IMR-90 (cell line): ENCODE measurements around the gene DPYSL5. TPM values are rescaled to one million over a fixed set of nuclear protein-coding genes. Genes with fewer than 3 reads are reported as not detected.

ENCODE experiments used
- ATAC-seq: fragments of 200-7000 bp; cut with Tn5 transposase; 2 replicates; pipeline ENCODE4 v1.9.1; 2020; ENCODE audit warnings: low read depth, mild to moderate bottlenecking, moderate library complexity
- BruUV-seq: library from RNA; stranded (reverse); fragments of 400-500 nt; replicated peaks from 2 replicates; lab custom pipeline; 2021; lab: Mats Ljungman, UMichigan
- CTCF ChIA-PET: fragments of 300-600 bp; formaldehyde crosslinking; extraction: SDS; loops from one replicate; lab custom pipeline; 2021; ENCODE audit warnings: antibody characterized with exemption; lab: Yijun Ruan, JAX
- POLR2A ChIA-PET: fragments of 300-600 bp; sonication (Branson Sonifier 250); formaldehyde crosslinking; loops from one replicate; lab custom pipeline; 2022; ENCODE audit warnings: antibody characterized with exemption; ENCODE audit not compliant: unreplicated experiment; lab: Charles Lee
- DNase-seq: peaks from one replicate; pipeline ENCODE4 v3.0.0; 2013
- H2AFZ ChIP-seq: replicated peaks from 2 replicates; pipeline ENCODE3; 2013; ENCODE audit warnings: low read length, mild to moderate bottlenecking; ENCODE audit not compliant: poor library complexity
- H2AK5ac ChIP-seq: 2 replicates; pipeline ENCODE4 v1.6.1; 2013; ENCODE audit warnings: low read depth, low read length, inconsistent platforms
- H2AK9ac ChIP-seq: replicated peaks from 2 replicates; pipeline ENCODE3; 2013; ENCODE audit warnings: mild to moderate bottlenecking, low read depth, low read length, moderate library complexity; ENCODE audit not compliant: poor library complexity
- H2BK120ac ChIP-seq: 2 replicates; pipeline ENCODE4 v1.6.1; 2013; ENCODE audit warnings: low read depth, low read length, inconsistent platforms
- H2BK15ac ChIP-seq: 3 replicates; pipeline ENCODE4 v1.6.1; 2013; ENCODE audit warnings: low read depth, low read length, inconsistent platforms
- H2BK20ac ChIP-seq: 2 replicates; pipeline ENCODE4 v1.6.1; 2013; ENCODE audit warnings: low read depth, mild to moderate bottlenecking, inconsistent platforms, low read length, moderate library complexity
- H2BK5ac ChIP-seq: 2 replicates; pipeline ENCODE4 v1.6.1; 2013; ENCODE audit warnings: mild to moderate bottlenecking, low read depth, low read length, inconsistent platforms; ENCODE audit not compliant: poor library complexity, severe bottlenecking
- H3K14ac ChIP-seq: replicated peaks from 2 replicates; pipeline ENCODE4 v1.6.1; 2013; ENCODE audit warnings: low read depth, low read length, inconsistent platforms
- H3K18ac ChIP-seq: 2 replicates; pipeline ENCODE4 v1.6.1; 2013; ENCODE audit warnings: low read depth, low read length, control low read depth
- H3K23ac ChIP-seq: 2 replicates; pipeline ENCODE4 v1.6.1; 2013; ENCODE audit warnings: low read depth, low read length, inconsistent platforms
- H3K27ac ChIP-seq: 2 replicates; pipeline ENCODE4 v1.5.1; 2013; ENCODE audit warnings: mild to moderate bottlenecking, control low read depth, low read length; ENCODE audit not compliant: insufficient read depth
- H3K27me3 ChIP-seq: 2 replicates; pipeline ENCODE4 v1.6.1; 2013; ENCODE audit warnings: low read length; ENCODE audit not compliant: control insufficient read depth, insufficient read depth
- H3K36me3 ChIP-seq: 2 replicates; pipeline ENCODE4 v1.6.1; 2013; ENCODE audit warnings: low read length, mixed read lengths; ENCODE audit not compliant: control insufficient read depth, insufficient read depth
- H3K4ac ChIP-seq: 2 replicates; pipeline ENCODE4 v1.6.1; 2013; ENCODE audit warnings: low read depth, low read length, inconsistent platforms
- H3K4me1 ChIP-seq: 2 replicates; pipeline ENCODE4 v1.6.1; 2013; ENCODE audit warnings: low read length, mixed read lengths; ENCODE audit not compliant: control insufficient read depth, insufficient read depth
- H3K4me2 ChIP-seq: 2 replicates; pipeline ENCODE4 v1.6.1; 2013; ENCODE audit warnings: low read depth, mild to moderate bottlenecking, control low read depth, low read length, moderate library complexity
- H3K4me3 ChIP-seq: 2 replicates; pipeline ENCODE4 v1.5.1; 2013; ENCODE audit warnings: low read depth, mild to moderate bottlenecking, control low read depth, low read length, moderate library complexity; ENCODE audit not compliant: insufficient read depth
- H3K56ac ChIP-seq: 2 replicates; pipeline ENCODE4 v1.6.1; 2013; ENCODE audit warnings: low read length, inconsistent platforms; ENCODE audit not compliant: insufficient read depth; ENCODE audit errors: extremely low read depth
- H3K79me1 ChIP-seq, 2 experiments: 2 replicates each; pipeline ENCODE4 v1.6.1; 2013; ENCODE audit warnings: low read length in 2 of 2, inconsistent platforms in 1 of 2, low read depth in 1 of 2
- H3K9ac ChIP-seq: 2 replicates; pipeline ENCODE4 v1.6.1; 2013; ENCODE audit warnings: low read depth, low read length, control low read depth
- H3K9me1 ChIP-seq: 2 replicates; pipeline ENCODE4 v1.6.1; 2013; ENCODE audit warnings: low read length, inconsistent platforms; ENCODE audit not compliant: insufficient read depth
- H3K9me3 ChIP-seq: 2 replicates; pipeline ENCODE4 v1.6.1; 2013; ENCODE audit warnings: low read length; ENCODE audit not compliant: control insufficient read depth, insufficient read depth
- H4K20me1 ChIP-seq: 2 replicates; pipeline ENCODE4 v1.6.1; 2013; ENCODE audit warnings: low read length, inconsistent platforms; ENCODE audit not compliant: insufficient read depth
- H4K5ac ChIP-seq: 2 replicates; pipeline ENCODE4 v1.6.1; 2013; ENCODE audit warnings: mild to moderate bottlenecking, low read depth, low read length, control low read depth
- H4K8ac ChIP-seq, 2 experiments: 2 replicates each; pipeline ENCODE4 v1.6.1; 2013; ENCODE audit warnings: low read depth in 2 of 2, low read length in 2 of 2, control low read depth in 1 of 2, inconsistent platforms in 1 of 2
- H4K91ac ChIP-seq: 2 replicates; pipeline ENCODE4 v1.6.1; 2013; ENCODE audit warnings: low read depth, low read length, inconsistent platforms; ENCODE audit not compliant: insufficient read depth
- BHLHE40 ChIP-seq: fragments of 150-350 bp; IDR thresholded peaks from 2 replicates; pipeline ENCODE4 v1.6.1; 2016; ENCODE audit warnings: mild to moderate bottlenecking, low read depth, low read length
- CEBPB ChIP-seq: IDR thresholded peaks from 2 replicates; pipeline ENCODE4 v1.6.1; 2012; ENCODE audit warnings: low read depth, low read length, improper control_type of control experiment
- CHD1 ChIP-seq: IDR thresholded peaks from 2 replicates; pipeline ENCODE4 v1.6.1; 2012; ENCODE audit warnings: low read depth, low read length, improper control_type of control experiment
- ELK1 ChIP-seq: fragments of 150-350 bp; IDR thresholded peaks from 2 replicates; pipeline ENCODE4 v1.6.1; 2016; ENCODE audit warnings: low read depth, mild to moderate bottlenecking, low read length, moderate library complexity, borderline replicate concordance
- FOS ChIP-seq: fragments of 150-350 bp; IDR thresholded peaks from 2 replicates; pipeline ENCODE4 v1.6.1; 2016; ENCODE audit warnings: low read depth, low read length
- MXI1 ChIP-seq: IDR thresholded peaks from 2 replicates; pipeline ENCODE4 v1.6.1; 2012; ENCODE audit warnings: low read depth, mild to moderate bottlenecking, low read length, moderate library complexity, borderline replicate concordance
- NFE2L2 ChIP-seq: fragments of 150-350 bp; IDR thresholded peaks from 2 replicates; pipeline ENCODE4 v1.6.1; 2016; ENCODE audit warnings: low read depth, mild to moderate bottlenecking, low read length
- POLR2A ChIP-seq: IDR thresholded peaks from 2 replicates; pipeline ENCODE4 v1.6.1; 2012; ENCODE audit warnings: mild to moderate bottlenecking, low read depth, low read length
- RAD21 ChIP-seq: IDR thresholded peaks from 2 replicates; pipeline ENCODE4 v1.6.1; 2012; ENCODE audit warnings: low read length, improper control_type of control experiment
- RCOR1 ChIP-seq: IDR thresholded peaks from 2 replicates; pipeline ENCODE4 v1.6.1; 2012; ENCODE audit warnings: mild to moderate bottlenecking, low read length, improper control_type of control experiment; ENCODE audit not compliant: insufficient replicate concordance
- USF2 ChIP-seq: fragments of 150-350 bp; IDR thresholded peaks from 2 replicates; pipeline ENCODE4 v1.6.1; 2017; ENCODE audit warnings: mild to moderate bottlenecking, antibody characterized with exemption, low read length, low read depth
- WGBS, 2 experiments: methylation state at CpG; one replicate each; pipeline versions ENCODE4 v1.1.5 to v1.1.7; 2013; ENCODE audit warnings: missing lambda C conversion rate in 2 of 2; ENCODE audit not compliant: insufficient read length in 1 of 2; ENCODE audit errors: extremely low coverage in 2 of 2; 5-methylcytosine and 5-hydroxymethylcytosine counted together
- dilution Hi-C: fragments of 300-500 bp; cut with HindIII; formaldehyde crosslinking; loops from one replicate; pipeline ENCODE4 v1.14.3; 2018; ENCODE audit warnings: low sequenced_read_pairs; ENCODE audit not compliant: unreplicated experiment
- in situ Hi-C: fragments of 300-500 bp; cut with MboI; formaldehyde crosslinking; loops from 3 replicates; pipeline ENCODE4 v1.14.3; 2019; ENCODE audit warnings: low sequenced_read_pairs, inconsistent platforms, mixed read lengths
- intact Hi-C: fragments of 100-400 bp; cut with micrococcal nuclease; formaldehyde crosslinking; loops from 2 replicates; pipeline ENCODE4 v1.10.0; 2022
- polyA plus RNA-seq, 3 experiments: library from polyadenylated mRNA; depleted of rRNA; stranded (reverse); fragments of >200 nt; gene quantifications; 2 replicates each; pipeline ENCODE4 v1.2.3, GENCODE V29; 2012; ENCODE audit warnings: low replicate concordance in 1 of 3
- total RNA-seq: library from RNA; depleted of rRNA; stranded (reverse); fragments of >200 nt; gene quantifications from 2 replicates; pipeline ENCODE4 v1.2.3, GENCODE V29; 2012

Gene DPYSL5
- total and polyA plus RNA-seq, 2 of the 4 experiments (the other 2 are of a cell fraction) = not detected

GRCh38 chr2:26807788-26808460 is 40.0 kb upstream of the DPYSL5 start:
- H3K9me1 ChIP-seq = 0 out of 2 replicates have a peak, but pooled peaks cover 3% of the 10 kb centered on the region
- H3K56ac ChIP-seq = no peak overlapping the region
- H3K4me1 ChIP-seq = no peaks in the 10 kb centered on the region
- H3K14ac ChIP-seq = no peak overlapping the region
- H3K27me3 ChIP-seq = peaks cover 23% of the 10 kb centered on the region
- ChIA-PET POLR2A (no interaction called here), CTCF (no interaction called here)
- no peak overlapping the region for H4K5ac ChIP-seq
- H3K4me2 ChIP-seq = no peak overlapping the region
- no peaks in the 10 kb centered on the region for H3K36me3 ChIP-seq
- H3K23ac ChIP-seq = no peak overlapping the region
- TF ChIP-seq BHLHE40 (no peak), MXI1 (no peak), RAD21 (no peak), USF2 (no peak), POLR2A (no peak), FOS (no peak), CHD1 (no peak), CEBPB (no peak), RCOR1 (no peak), NFE2L2 (no peak), ELK1 (no peak)
- dilution Hi-C loops (no loop called here), intact Hi-C loops (no loop called here), in situ Hi-C loops (no loop called here)
- no peak overlapping the region for H2AK9ac ChIP-seq
- no TSS peak for BruUV-seq
- no peak overlapping the region for H3K18ac ChIP-seq
- no peak overlapping the region for H4K91ac ChIP-seq
- no peak overlapping the region for H2AFZ ChIP-seq
- H3K27ac ChIP-seq = no peak overlapping the region
- H2BK120ac ChIP-seq = no peak overlapping the region
- H3K4me3 ChIP-seq = no peak overlapping the region
- WGBS, 2 experiments = no CpG with 5 or more reads among the region's 2 CpGs
- H2BK20ac ChIP-seq = no peak overlapping the region
- no peak overlapping the region for H2BK15ac ChIP-seq
- no peaks in the 10 kb centered on the region for H3K79me1 ChIP-seq
- H4K20me1 ChIP-seq = no peaks in the 10 kb centered on the region
- H2AK5ac ChIP-seq = no peak overlapping the region
- peak; percentile 70 for ATAC-seq
- peak; percentile 29 for DNase-seq
- H3K4ac ChIP-seq = no peak overlapping the region
- H3K9ac ChIP-seq = no peak overlapping the region
- H4K8ac ChIP-seq = no peak overlapping the region
- H2BK5ac ChIP-seq = no peak overlapping the region
- H3K9me3 ChIP-seq = no peaks in the 10 kb centered on the region
